Measurements from ENCODE around the gene DGAT2.

The DGAT2 gene

DNA sequence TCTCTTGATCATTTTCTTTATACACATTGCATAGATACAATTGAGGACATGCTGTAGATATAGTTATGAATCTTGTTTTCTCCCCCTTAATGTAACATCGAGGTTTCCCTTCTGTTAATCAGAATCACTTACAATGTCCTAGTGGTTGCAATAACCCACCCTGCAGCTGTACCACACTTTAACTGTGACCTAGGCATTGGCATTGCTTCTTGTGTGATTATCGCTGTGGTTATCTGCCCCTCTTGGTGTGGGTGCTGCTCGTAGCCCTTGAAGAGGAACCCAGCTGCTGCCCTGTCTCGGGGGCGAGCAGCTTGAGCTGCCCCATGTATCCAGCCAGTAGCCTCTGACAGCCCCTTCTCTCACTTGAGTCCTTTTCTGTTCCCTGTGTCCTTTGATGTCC is 1.5 kb downstream of the DGAT2 start:
- ATAC-seq (ENCODE audit: insufficient read depth, low read depth), result no peak
- Histone ChIP-seq H3K4me1 (ENCODE audit: insufficient read depth, low read length) (no peaks in the 10 kb centered on the region), H3K27ac (ENCODE audit: low read length) (no peak overlapping the region), H3K27me3 (ENCODE audit: insufficient read depth, low read length, poor library complexity) (peaks cover 12% of the 10 kb centered on the region), H3K79me2 (ENCODE audit: insufficient read depth, low read length) (no peaks in the 10 kb centered on the region), H2AFZ (ENCODE audit: low read depth, low read length) (no peak overlapping the region), H4K20me1 (ENCODE audit: insufficient read depth, low read length) (no peaks in the 10 kb centered on the region), H3K4me2 (ENCODE audit: insufficient read depth, low read length) (no peak overlapping the region), H3K9me3 (ENCODE audit: insufficient read depth, low read length, severe bottlenecking) (no peaks in the 10 kb centered on the region), H3K4me3 (ENCODE audit: low read depth in 1 of 2, low read length in 2 of 2) (no peak overlapping the region), H3K9ac (ENCODE audit: low read depth, low read length) (no peak overlapping the region), H3K36me3 (ENCODE audit: insufficient read depth, low read length) (no peaks in the 10 kb centered on the region)
- TF ChIP-seq, protein P1, sequence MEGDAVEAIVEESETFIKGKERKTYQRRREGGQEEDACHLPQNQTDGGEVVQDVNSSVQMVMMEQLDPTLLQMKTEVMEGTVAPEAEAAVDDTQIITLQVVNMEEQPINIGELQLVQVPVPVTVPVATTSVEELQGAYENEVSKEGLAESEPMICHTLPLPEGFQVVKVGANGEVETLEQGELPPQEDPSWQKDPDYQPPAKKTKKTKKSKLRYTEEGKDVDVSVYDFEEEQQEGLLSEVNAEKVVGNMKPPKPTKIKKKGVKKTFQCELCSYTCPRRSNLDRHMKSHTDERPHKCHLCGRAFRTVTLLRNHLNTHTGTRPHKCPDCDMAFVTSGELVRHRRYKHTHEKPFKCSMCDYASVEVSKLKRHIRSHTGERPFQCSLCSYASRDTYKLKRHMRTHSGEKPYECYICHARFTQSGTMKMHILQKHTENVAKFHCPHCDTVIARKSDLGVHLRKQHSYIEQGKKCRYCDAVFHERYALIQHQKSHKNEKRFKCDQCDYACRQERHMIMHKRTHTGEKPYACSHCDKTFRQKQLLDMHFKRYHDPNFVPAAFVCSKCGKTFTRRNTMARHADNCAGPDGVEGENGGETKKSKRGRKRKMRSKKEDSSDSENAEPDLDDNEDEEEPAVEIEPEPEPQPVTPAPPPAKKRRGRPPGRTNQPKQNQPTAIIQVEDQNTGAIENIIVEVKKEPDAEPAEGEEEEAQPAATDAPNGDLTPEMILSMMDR (IDR thresholded peaks at IDR 0.05; ENCODE audit: borderline replicate concordance, extremely low read depth, low read length, poor library complexity, severe bottlenecking), result no peak
- no peak for TF ChIP-seq EZH2 (IDR thresholded peaks at IDR 0.05; ENCODE audit: borderline replicate concordance, low read depth, low read length, severe bottlenecking)
- no peak for DNase-seq

DNA sequence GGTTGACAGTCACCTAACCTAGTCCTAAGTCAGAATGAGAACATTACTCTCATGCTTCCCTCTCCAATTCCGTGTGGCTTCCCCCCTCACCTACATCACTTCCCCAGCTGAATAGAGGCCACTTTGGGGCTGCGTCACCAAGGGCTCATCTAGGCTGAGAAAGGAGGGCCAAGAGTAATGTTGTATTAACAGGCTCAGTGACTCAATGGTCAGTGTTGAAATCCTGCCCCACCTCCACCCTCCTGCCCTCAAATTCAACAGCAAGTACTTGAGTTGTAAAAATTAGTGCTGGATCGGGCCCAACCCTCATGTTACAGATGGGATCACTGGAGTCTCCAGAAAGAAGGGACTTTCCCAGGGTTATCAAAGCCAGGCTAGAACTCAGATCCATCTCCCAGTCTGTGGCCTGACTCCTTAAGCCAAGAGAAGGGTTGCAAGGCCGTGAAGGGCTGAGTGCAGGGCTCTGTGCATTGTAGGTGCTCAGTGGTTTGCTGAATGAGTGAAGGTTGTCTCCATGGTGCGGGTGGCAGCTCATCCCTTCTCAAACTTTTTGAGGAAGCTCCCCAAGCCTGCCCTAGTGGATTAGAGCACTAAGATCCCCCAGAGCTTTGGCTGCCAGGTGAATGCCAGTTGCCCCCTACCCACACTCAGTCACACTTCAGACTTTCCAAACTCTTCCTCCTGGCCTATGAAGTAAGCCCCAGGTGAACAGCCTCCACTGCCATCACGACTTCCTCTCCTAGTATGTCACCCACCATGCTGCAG is 3.2 kb downstream of the DGAT2 start:
- H2AFZ ChIP-seq (ENCODE audit: low read depth, low read length), result no peak overlapping the region
- no peak overlapping the region for H3K4me2 ChIP-seq (ENCODE audit: insufficient read depth, low read length)
- H3K4me3 ChIP-seq (ENCODE audit: low read depth in 1 of 2, low read length in 2 of 2), result no peak overlapping the region
- peaks cover 12% of the 10 kb centered on the region for H3K27me3 ChIP-seq (ENCODE audit: insufficient read depth, low read length, poor library complexity)
- H4K20me1 ChIP-seq (ENCODE audit: insufficient read depth, low read length), result no peaks in the 10 kb centered on the region
- no peaks in the 10 kb centered on the region for H3K79me2 ChIP-seq (ENCODE audit: insufficient read depth, low read length)
- H3K36me3 ChIP-seq (ENCODE audit: insufficient read depth, low read length), result no peaks in the 10 kb centered on the region
- no peaks in the 10 kb centered on the region for H3K4me1 ChIP-seq (ENCODE audit: insufficient read depth, low read length)
- H3K9me3 ChIP-seq (ENCODE audit: insufficient read depth, low read length, severe bottlenecking), result no peaks in the 10 kb centered on the region
- TF ChIP-seq, protein P1 (IDR thresholded peaks at IDR 0.05; ENCODE audit: borderline replicate concordance, extremely low read depth, low read length, poor library complexity, severe bottlenecking), result no peak
- no peak for TF ChIP-seq EZH2 (IDR thresholded peaks at IDR 0.05; ENCODE audit: borderline replicate concordance, low read depth, low read length, severe bottlenecking)
- ATAC-seq (ENCODE audit: insufficient read depth, low read depth) (no peak), DNase-seq (no peak)
- H3K9ac ChIP-seq (ENCODE audit: low read depth, low read length), result no peak overlapping the region
- no peak overlapping the region for H3K27ac ChIP-seq (ENCODE audit: low read length)

DNA sequence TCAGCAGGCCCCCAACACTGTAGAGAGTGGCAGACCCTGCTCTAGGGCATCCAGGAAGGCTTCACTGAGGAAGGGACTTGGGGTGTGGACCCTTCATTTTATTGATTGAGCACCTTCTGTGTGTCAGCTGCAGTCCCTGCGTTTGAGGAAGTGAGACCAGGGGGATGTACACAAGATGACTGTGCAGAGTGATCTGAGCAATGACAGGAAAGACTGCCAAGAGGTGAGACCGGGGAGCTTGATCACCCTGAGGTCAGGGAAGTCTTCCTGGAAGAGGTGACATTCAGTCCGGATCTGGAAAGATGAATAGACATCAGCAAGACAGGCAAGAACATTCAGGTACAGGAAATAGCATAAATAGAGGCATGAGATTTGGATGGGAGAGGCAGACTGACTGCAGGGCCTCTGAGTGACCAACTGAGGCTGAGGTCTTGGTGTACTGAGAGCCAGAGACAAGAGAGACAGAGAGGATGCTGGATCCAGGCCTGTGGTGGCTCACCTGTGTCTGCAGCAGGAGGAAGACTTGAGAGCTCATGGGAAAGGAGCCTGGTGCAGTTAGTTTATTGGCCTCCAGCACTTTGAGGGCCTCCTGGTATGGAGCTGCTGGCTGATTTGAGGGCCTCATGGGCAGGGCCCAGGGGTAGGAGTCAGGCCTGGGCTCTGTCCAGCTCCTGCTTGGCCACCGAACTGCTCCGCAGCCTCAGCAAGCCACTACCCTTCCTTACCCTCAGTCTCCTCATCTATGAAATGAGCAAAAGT is 5.2 kb downstream of the DGAT2 start:
- Histone ChIP-seq H3K79me2 (ENCODE audit: insufficient read depth, low read length) (no peaks in the 10 kb centered on the region), H3K27ac (ENCODE audit: low read length) (no peak overlapping the region), H2AFZ (ENCODE audit: low read depth, low read length) (no peak overlapping the region), H3K9me3 (ENCODE audit: insufficient read depth, low read length, severe bottlenecking) (no peaks in the 10 kb centered on the region), H3K9ac (ENCODE audit: low read depth, low read length) (no peak overlapping the region), H4K20me1 (ENCODE audit: insufficient read depth, low read length) (no peaks in the 10 kb centered on the region), H3K4me2 (ENCODE audit: insufficient read depth, low read length) (no peak overlapping the region), H3K4me3 (ENCODE audit: low read depth in 1 of 2, low read length in 2 of 2) (no peak overlapping the region), H3K27me3 (ENCODE audit: insufficient read depth, low read length, poor library complexity) (peaks cover 12% of the 10 kb centered on the region), H3K36me3 (ENCODE audit: insufficient read depth, low read length) (no peaks in the 10 kb centered on the region), H3K4me1 (ENCODE audit: insufficient read depth, low read length) (no peaks in the 10 kb centered on the region)
- ATAC-seq (ENCODE audit: insufficient read depth, low read depth) (no peak), DNase-seq (no peak)
- TF ChIP-seq, protein P1 (IDR thresholded peaks at IDR 0.05; ENCODE audit: borderline replicate concordance, extremely low read depth, low read length, poor library complexity, severe bottlenecking), result no peak
- no peak for TF ChIP-seq EZH2 (IDR thresholded peaks at IDR 0.05; ENCODE audit: borderline replicate concordance, low read depth, low read length, severe bottlenecking)
